Measurements from ENCODE around the gene PSORS1C1.

The PSORS1C1 gene

DNA sequence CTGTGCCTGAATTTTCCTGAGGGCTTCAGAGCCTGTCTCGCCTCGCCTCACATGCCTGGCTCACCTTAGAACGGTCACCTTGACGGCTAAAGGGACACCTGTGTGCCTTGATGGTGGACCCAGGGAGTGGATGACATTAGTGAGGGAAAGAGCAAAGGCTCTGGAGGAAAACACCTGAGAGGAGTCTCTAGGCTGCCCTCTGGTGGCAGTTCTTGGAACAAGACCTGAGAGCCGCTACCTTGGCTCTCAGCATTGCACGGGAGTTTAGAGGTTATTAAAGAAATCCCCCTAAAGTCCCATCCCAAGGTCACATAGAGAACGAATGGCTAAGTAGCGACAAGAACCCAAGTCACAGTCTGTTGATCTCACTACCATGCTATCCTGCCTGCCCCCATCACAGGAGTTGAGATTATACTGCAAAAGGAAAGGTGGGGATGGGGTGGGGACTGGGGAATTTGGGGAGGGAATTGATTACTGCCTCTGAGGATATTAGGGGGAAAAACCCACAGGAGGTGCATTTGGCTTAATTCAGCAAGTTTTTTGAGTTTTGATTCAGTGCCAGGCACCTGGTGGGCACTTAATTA lies 13.6 kb downstream of the PSORS1C1 start:
- peak; percentile 19 to 47 for DNase-seq

DNA sequence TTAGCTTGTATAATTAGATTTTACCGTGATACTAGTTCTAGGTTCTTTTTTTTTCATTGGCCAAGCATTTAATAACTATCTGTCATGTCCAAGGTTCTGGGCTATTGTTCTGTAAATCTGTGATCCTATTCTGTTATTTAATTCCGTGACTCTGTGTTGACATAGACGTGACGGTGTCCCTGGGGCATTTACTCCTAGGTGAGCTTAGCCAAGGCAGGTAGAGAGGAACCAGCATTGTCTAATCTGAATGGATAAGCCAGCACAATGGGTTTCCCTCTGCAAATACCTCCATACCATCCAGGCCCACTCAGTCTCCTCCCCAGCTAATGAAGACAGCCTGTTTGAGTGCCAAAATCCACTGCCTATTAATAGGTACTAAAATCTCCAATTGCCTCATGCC lies 14.5 kb downstream of the PSORS1C1 start:
- no peak for DNase-seq

DNA sequence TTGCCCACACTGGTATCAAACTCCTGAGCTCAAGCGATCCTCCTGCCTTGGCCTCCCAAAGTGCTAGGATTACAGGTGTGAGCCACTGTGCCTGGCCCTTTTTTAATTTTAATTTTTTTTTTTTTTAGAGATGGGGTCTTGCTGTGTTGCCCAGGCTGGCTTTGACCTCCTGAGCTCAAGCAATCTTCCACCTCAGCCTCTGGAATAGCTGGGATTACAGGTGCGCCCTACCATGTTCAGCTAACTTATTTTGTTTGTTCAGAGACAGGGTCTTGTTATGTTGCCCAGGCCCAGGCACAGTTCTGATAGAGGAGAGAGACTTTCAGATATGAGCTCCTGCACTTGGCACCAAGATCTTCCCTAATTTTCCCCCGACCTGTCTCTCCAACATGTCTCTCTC lies 16.2 kb downstream of the PSORS1C1 start:
- DNase-seq = no peak

- DNase-seq = no peak
Observed at GRCh38 chr6:31131595-31131994, 17.0 kb downstream of the PSORS1C1 start.

DNA sequence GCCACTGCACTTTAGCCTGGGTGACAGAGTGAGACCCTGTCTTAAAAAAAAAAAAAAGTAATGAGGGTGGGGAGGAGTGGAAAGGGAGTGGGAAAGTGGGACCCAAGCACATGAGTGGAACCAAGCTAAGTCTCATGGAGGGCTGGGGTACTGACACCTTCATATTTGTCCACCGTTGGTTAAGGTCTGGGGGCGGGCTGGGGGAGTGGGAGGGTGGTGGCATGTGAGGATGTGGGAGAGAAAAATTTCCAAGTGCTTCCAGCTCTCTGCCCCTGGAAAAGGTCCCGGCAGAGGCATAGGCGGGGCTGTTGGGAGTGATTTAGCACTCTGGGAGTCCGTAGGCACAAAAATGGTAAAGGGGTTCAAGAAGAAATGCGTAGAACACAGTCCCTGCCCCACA lies 18.2 kb downstream of the PSORS1C1 start:
- no peak for DNase-seq

- no peak for DNase-seq
Observed at GRCh38 chr6:31135710-31136109, 21.1 kb downstream of the PSORS1C1 start.

DNA sequence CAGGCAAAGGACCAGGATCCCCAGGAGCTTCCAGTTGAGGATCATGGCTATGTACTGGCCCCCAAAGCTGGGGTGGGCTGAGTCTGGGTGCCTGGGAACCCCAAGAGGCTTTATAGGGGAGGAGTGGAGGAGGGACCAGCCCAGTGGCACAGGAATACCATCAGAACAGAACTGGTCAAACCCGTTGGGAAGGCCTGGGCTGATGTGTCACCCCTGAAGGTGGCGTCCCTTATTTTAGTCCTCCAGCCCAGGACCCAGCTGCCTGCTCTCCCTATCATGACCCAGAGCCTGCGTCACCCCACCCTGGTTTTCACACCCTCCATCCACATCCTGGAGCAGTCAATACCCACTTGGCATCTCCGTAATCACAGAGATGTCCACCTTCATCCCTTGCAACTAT lies 24.4 kb downstream of the PSORS1C1 start, which contains the start of gene PSORS1C2:
TSS of gene PSORS1C2 (minus strand) at position 85 of the 400 bp plus-strand sequence. CDS start at position 45, 40 bp downstream.
- no peak for DNase-seq

GRCh38 chr6:31139599-31139998 lies 25.0 kb downstream of the PSORS1C1 start:
- DNase-seq = no peak

DNA sequence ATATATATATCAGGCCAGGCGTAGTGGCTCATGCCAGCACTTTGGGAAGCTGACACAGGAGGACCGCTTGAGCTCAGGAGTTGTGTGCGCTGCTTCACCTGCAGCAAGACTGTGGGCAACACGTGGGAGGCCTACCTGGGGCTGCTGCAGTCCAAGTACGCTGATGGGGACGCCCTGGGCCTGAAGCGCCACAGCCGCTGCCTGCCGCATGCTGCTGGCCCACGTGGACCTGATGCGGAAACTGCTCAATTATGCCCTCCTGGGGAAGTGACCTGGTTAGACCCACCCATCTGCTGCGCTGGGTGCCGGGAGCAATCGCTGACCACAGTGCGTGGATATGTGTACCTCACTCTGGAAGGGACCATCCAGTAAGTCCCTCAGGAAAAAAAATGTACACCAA lies 26.0 kb downstream of the PSORS1C1 start:
- DNase-seq = no peak

GRCh38 chr6:31142361-31142761 lies 27.8 kb downstream of the PSORS1C1 start:
- no peak for DNase-seq

- no peak for DNase-seq
Observed at GRCh38 chr6:31143148-31143547, 28.5 kb downstream of the PSORS1C1 start.

- DNase-seq = no peak
Observed at GRCh38 chr6:31144296-31144969, 29.8 kb downstream of the PSORS1C1 start.

DNA sequence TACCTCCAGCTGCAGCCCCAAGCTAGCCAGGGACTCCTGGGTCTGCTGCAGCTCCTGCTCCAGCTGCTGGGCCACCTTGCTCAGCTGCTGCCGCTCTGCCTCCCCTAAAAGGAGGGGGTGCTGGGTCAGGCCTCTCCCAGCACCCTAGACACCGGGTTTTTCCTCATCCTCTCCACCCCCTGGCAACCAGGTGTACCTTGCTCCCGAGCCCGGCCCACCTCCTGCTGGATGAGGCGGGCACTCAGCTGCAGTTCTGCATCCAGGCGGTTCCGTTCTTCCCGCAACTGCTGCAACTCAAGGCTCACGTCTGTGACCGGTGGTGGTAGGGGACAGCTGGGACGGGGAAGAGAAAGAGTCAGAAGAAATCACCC lies 30.4 kb downstream of the PSORS1C1 start:
- no peak for DNase-seq

DNA sequence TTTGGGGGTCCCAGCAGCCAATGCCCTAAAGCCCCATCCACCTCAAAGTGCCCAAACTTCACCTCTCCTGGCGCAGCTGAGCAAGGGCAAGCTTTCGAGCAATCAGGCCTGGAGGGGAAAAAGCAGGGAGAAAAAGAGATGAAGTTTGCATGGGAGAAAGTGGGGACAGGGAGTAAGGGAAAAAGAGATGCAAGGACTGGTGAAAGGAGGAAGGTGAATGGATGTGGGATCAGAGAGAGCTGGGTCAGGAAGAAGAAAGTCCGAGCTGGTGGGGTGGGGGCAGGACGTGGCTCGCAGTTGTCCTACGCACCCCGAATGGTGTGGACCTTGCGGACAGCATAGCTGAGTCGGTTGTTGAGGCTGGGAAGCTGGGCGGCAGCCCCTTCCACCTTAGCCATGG lies 30.8 kb downstream of the PSORS1C1 start:
- DNase-seq = no peak

DNA sequence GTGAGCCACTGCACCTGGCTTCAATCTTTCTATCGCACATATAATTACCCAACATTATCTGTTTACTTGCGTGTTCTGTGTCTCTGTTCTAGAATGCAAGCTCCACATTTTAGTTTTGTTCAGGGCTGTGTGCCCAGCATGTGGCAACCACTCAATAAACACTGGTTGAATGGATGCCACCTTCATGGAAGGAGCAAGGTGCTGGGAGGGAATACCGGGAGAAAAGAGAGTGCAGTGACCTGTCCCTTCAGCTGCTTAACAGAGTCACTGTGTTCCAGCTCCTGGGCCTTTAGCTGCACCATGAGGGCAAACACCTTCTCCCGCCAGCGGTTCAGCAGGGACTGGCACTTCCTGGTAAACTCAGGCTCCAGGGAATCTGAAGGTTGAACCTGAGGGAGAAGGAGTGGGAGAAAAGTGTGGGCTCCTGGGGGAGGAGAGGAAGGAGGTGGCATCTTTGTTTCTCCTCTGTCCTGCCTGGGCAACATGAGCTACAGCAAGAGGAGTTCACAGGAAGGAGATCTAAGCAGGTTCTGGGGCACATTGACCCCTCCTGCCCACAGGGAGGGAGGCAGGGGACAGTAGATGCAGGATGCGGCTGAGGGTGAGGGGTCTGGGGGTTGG lies 35.3 kb downstream of the PSORS1C1 start:
- DNase-seq = no peak

DNA sequence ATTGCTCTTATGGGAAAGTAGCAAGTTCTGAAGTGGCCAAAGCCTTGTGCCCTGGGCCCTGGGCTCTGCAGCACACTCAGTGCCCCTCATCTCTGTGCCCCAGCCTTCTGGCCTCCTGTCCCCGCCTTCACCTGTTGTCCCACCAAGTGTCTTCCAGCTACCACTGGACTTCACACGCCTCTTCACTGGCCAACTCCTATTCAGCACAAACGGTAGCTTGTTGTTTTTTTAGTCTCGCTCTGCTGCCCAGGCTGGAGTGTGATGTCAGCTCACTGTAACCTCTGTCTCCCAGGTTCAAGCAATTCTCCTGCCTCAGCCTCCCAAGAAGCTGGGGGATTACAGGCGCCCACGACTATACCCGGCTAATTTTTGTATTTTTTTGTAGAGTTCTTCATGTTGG lies 38.2 kb downstream of the PSORS1C1 start:
- DNase-seq = no peak

DNA sequence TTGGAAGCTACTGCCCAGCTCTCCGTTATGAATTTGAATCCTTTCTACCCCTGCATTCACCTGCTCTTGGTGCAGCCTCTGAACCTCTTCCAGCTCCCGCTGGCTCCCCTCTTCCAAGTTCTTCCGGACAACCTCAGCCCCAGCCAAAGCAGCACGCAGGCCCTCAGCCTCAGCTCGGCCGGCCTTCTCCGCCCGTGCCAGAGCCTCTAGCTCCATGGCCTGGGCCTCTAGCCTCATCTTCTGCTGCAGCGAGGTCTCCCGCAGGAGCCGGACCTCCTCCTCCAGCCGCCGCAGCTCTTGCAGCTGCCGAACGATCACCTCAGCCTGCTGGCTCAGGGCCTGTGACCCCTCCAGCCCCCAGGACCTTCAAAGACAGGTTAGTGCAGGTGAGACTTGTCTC lies 39.8 kb downstream of the PSORS1C1 start:
- no peak for DNase-seq

GRCh38 chr6:31156641-31157040 lies 42.0 kb downstream of the PSORS1C1 start:
- DNase-seq = no peak

- no peak for DNase-seq
Observed at GRCh38 chr6:31157513-31158139, 43.0 kb downstream of the PSORS1C1 start, which contains the start of gene CCHCR1. Gene CCHCR1, minus strand, starts transcription at chr6:31157802. Its CDS starts 202 bp downstream, at chr6:31157600.

DNA sequence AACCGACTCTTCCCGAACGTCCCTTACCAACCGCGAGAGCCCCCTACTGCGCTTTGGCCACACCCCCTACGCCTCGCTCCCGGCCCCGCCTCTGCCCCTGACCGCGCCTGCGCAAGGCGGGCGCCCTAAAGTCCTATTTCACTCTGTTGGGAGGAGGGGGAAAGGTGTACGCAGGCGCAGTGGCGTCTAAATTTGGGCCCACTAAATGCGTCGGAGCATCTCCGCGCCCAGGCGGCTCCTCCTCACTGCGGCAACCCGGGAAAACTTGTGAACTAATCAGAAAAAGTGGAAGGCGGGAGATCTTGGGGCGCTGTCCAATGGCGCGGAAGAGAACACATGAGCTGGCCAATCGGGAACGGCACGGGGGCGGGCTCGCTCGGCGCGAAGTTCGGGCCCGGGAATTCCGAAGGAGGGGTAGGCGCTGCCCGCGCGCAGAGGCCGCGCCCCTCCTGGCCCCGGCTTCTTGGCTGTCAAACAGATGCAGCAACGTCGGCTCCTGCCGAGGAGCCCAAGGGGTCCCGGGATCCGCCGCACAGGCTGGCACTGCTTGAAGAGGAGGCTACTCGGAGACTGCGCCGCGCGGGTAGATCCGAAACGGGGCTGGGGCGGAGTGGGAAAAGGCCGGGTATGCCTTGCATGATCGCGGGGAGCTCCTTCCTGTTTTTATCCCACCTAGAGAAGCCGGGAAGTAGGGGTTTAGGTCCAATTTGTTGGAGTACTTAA lies 43.7 kb downstream of the PSORS1C1 start, which contains the start of gene TCF19:
TSS of gene TCF19 (plus strand) at position 450 of the 723 bp plus-strand sequence. CDS start 881 bp downstream, outside the sequence.
- peak; percentile 94 to 97 for DNase-seq

DNA sequence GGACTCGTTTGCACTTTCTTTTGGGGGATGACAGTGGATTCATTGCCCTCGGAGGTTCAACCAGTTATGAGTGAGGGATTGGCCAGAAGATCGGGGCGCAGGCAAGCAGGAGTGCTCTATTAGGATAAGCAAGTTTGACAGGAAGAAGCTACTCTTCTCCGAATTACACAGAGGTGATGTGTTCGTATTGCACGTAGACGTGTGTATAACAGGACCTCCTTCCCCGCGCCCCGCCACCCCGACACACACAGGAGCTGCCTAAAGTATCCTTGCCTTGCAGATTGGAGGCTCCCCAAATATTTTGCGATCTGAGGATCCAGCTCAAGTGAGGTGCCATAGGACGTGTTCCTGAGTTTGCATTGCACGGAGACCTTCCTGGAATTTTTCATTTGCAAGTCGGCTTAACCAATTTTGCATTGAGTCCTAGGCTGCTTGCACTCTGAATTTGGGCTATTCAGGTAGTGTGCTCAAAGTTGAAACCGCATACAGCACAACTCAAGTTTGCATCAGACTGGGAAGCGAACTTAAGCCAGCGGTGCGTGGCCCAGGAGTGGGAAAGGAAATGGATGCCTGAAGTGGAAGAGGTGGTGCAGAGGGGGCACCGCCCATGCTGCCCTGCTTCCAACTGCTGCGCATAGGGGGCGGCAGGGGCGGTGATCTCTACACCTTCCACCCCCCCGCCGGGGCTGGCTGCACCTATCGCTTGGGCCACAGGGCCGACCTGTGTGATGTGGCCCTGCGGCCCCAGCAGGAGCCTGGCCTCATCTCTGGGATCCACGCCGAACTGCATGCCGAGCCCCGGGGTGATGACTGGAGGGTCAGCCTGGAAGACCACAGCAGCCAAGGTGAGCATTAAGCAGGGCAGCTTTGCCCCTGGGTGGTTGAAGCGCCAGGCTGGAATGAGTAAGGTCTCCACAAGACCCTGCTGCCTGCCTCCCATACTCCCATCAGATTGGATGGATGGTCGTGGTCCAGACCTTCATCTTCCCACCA lies 44.6 kb downstream of the PSORS1C1 start:
- no peak for DNase-seq
